GM23338 (cell line): ENCODE results near the gene DCDC1. TPM values are rescaled to one million over a fixed set of nuclear protein-coding genes. Genes with fewer than 3 reads are reported as not detected.

Experiments
- ATAC-seq: fragments of 200-7000 bp; cut with Tn5 transposase; 3 replicates; pipeline ENCODE4 v1.9.1; 2020
- DNase-seq: peaks from one replicate; pipeline ENCODE4 v3.0.0-alpha.2; 2015; ENCODE audit warnings: low spot score
- H2AFZ ChIP-seq: fragments of 200-600 bp; sonication (generic); 2 replicates; pipeline ENCODE4 v1.8.0; 2016; ENCODE audit warnings: antibody characterized with exemption, mild to moderate bottlenecking, moderate library complexity
- H3F3A ChIP-seq: fragments of 200-600 bp; sonication (generic); replicated peaks from 2 replicates; pipeline ENCODE4 v1.8.0; 2017; ENCODE audit warnings: antibody characterized with exemption, mixed run types, low read depth
- H3K27ac ChIP-seq: fragments of 200-600 bp; sonication (generic); 2 replicates; pipeline ENCODE4 v1.6.1; 2016; ENCODE audit warnings: low read depth
- H3K27me3 ChIP-seq: fragments of 200-600 bp; sonication (generic); 2 replicates; pipeline ENCODE4 v1.8.0; 2016; ENCODE audit warnings: mild to moderate bottlenecking, mixed run types, moderate library complexity; ENCODE audit not compliant: insufficient read depth
- H3K36me3 ChIP-seq: fragments of 200-600 bp; sonication (generic); 2 replicates; pipeline ENCODE4 v1.8.0; 2016; ENCODE audit warnings: mild to moderate bottlenecking; ENCODE audit not compliant: insufficient read depth
- H3K4me1 ChIP-seq: fragments of 200-600 bp; sonication (generic); 2 replicates; pipeline ENCODE4 v1.8.0; 2016; ENCODE audit warnings: mild to moderate bottlenecking, moderate library complexity; ENCODE audit not compliant: insufficient read depth
- H3K4me2 ChIP-seq: fragments of 200-600 bp; sonication (generic); 2 replicates; pipeline ENCODE4 v1.7.1; 2017; ENCODE audit warnings: mixed run types
- H3K4me3 ChIP-seq: fragments of 200-600 bp; sonication (generic); 2 replicates; pipeline ENCODE4 v1.6.1; 2016; ENCODE audit warnings: mixed run types
- H3K79me2 ChIP-seq: fragments of 200-600 bp; sonication (generic); replicated peaks from 2 replicates; pipeline ENCODE4 v1.8.0; 2017; ENCODE audit warnings: mild to moderate bottlenecking; ENCODE audit not compliant: insufficient read depth
- H3K9me2 ChIP-seq: fragments of 200-600 bp; sonication (generic); 2 replicates; pipeline ENCODE4 v1.8.0; 2017; ENCODE audit not compliant: insufficient read depth
- H4K20me1 ChIP-seq: fragments of 200-600 bp; sonication (generic); replicated peaks from 2 replicates; pipeline ENCODE4 v1.8.0; 2017; ENCODE audit warnings: mild to moderate bottlenecking; ENCODE audit not compliant: insufficient read depth
- H3K27ac Mint-ChIP-seq: 2 replicates; pipeline ENCODE4 v1.8.0; 2020; ENCODE audit warnings: inconsistent platforms, mild to moderate bottlenecking, moderate library complexity, mixed read lengths
- H3K27me3 Mint-ChIP-seq: 3 replicates; pipeline ENCODE4 v1.8.0; 2022; ENCODE audit warnings: low read depth, mild to moderate bottlenecking, moderate library complexity, mixed read lengths, inconsistent platforms; ENCODE audit not compliant: insufficient read depth, poor library complexity
- H3K36me3 Mint-ChIP-seq: 3 replicates; pipeline ENCODE4 v1.8.0; 2021; ENCODE audit warnings: low read depth, mild to moderate bottlenecking, inconsistent platforms, moderate library complexity, mixed read lengths
- H3K4me1 Mint-ChIP-seq: 3 replicates; pipeline ENCODE4 v1.8.0; 2020; ENCODE audit warnings: mild to moderate bottlenecking, inconsistent platforms, mixed read lengths
- H3K4me3 Mint-ChIP-seq: 3 replicates; pipeline ENCODE4 v1.8.0; 2021; ENCODE audit warnings: moderate library complexity, mild to moderate bottlenecking, inconsistent platforms, mixed read lengths
- H3K9me3 Mint-ChIP-seq: 3 replicates; pipeline ENCODE4 v1.8.0; 2020; ENCODE audit warnings: moderate library complexity, mild to moderate bottlenecking, inconsistent platforms, mixed read lengths
- CREB1 ChIP-seq: fragments of 250-450 bp; sonication (Bioruptor Pico); IDR thresholded peaks from 2 replicates; pipeline ENCODE4 v1.5.0; 2020; ENCODE audit warnings: low read depth, mild to moderate bottlenecking, moderate library complexity
- EZH2 ChIP-seq: fragments of 200-600 bp; sonication (generic); IDR thresholded peaks from one replicate; pipeline ENCODE4 v1.8.0; 2017; ENCODE audit warnings: antibody characterized with exemption, mild to moderate bottlenecking, low read depth; ENCODE audit not compliant: unreplicated experiment
- EZH2phosphoT487 ChIP-seq: fragments of 200-600 bp; sonication (generic); IDR thresholded peaks from one replicate; pipeline ENCODE4 v1.8.1; 2018; ENCODE audit warnings: antibody characterized with exemption; ENCODE audit not compliant: unreplicated experiment
- JUNB ChIP-seq: IDR thresholded peaks from one replicate; pipeline ENCODE4 v1.6.1; 2016; ENCODE audit warnings: antibody characterized with exemption; ENCODE audit not compliant: unreplicated experiment
- NANOG ChIP-seq: IDR thresholded peaks from 2 replicates; pipeline ENCODE4 v1.6.1; 2016; ENCODE audit warnings: antibody characterized with exemption, borderline replicate concordance
- POLR2AphosphoS5 ChIP-seq: IDR thresholded peaks from 2 replicates; pipeline ENCODE4 v1.6.1; 2016; ENCODE audit warnings: antibody characterized with exemption, low read depth
- STAT1 ChIP-seq: IDR thresholded peaks from one replicate; pipeline ENCODE4 v1.6.1; 2016; ENCODE audit warnings: antibody characterized with exemption; ENCODE audit not compliant: unreplicated experiment
- ZNF114 ChIP-seq: fragments of 250-450 bp; sonication (Bioruptor Pico); IDR thresholded peaks from 2 replicates; pipeline ENCODE4 v1.5.0; 2020; ENCODE audit warnings: mild to moderate bottlenecking, moderate library complexity
- ZNF331 ChIP-seq: fragments of 250-450 bp; sonication (Bioruptor Pico); IDR thresholded peaks from 2 replicates; pipeline ENCODE4 v1.5.0; 2020; ENCODE audit warnings: low read depth, mild to moderate bottlenecking, moderate library complexity
- ZNF462 ChIP-seq: fragments of 250-450 bp; sonication (Bioruptor Pico); IDR thresholded peaks from 2 replicates; pipeline ENCODE4 v1.5.0; 2020; ENCODE audit warnings: mild to moderate bottlenecking, moderate library complexity
- polyA plus RNA-seq: library from polyadenylated mRNA; unstranded; fragments of >200 nt; fragmentation: Nextera tagmentation; extraction: Ambion mirVana; gene quantifications from 2 replicates; pipeline ENCODE4 v1.2.1, GENCODE V29; 2016
- total RNA-seq: library from RNA; depleted of rRNA; stranded (reverse); fragments of >200 nt; shearing (Covaris generic); gene quantifications from 2 replicates; pipeline ENCODE4 v1.2.3, GENCODE V29; 2014
- TF ChIP-seq, protein P1 (sequence below): IDR thresholded peaks from one replicate; pipeline ENCODE4 v1.6.1; 2018; ENCODE audit warnings: antibody characterized with exemption; ENCODE audit not compliant: unreplicated experiment
- TF ChIP-seq, protein P2 (sequence below): IDR thresholded peaks from 2 replicates; pipeline ENCODE4 v1.6.1; 2016; ENCODE audit warnings: antibody characterized with exemption
- TF ChIP-seq, protein P3 (sequence below), 2 experiments: fragments of 200-600 bp in 1 of 2; sonication (generic) in 1 of 2; conservative IDR thresholded peaks; 2 replicates each; pipeline versions ENCODE4 v1.5.1 to v1.6.1; 2016 to 2017; ENCODE audit warnings: antibody characterized with exemption in 2 of 2, low read depth in 2 of 2, mild to moderate bottlenecking in 2 of 2, moderate library complexity in 1 of 2

The DCDC1 gene
- total and polyA plus RNA-seq, 2 experiments from 2014 or later, result 0.56 to 0.58 TPM

DNA sequence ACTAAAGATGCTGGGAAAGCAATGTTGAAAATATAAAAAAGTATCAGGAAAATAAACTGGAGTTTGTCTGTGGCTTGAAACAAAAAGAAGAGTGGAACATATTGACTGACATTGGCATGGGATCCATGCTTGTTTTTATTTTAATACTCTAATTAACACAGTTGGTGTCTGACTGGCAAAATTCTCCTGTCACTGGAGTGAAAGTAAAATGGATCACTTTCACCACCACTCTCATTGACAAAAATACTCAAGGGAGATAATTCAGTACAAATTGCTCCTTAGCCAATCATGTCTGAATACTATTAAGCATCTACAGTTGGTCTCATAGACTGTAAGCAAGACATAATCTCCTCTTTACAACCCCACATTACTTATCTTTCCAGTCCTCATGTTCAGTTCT lies 101.8 kb downstream of the DCDC1 start:
- DNase-seq (no peak), ATAC-seq (no peak)
- Histone ChIP-seq H4K20me1 (no peaks in the 10 kb centered on the region), H3K4me1 (no peaks in the 10 kb centered on the region), H3K4me2 (no peak overlapping the region), H2AFZ (no peak overlapping the region), H3F3A (no peaks in the 10 kb centered on the region), H3K27ac (no peak overlapping the region), H3K9me2 (peaks cover 4% of the 10 kb centered on the region; the same call in 1 of the 2 replicates), H3K4me3 (no peak overlapping the region), H3K36me3 (no peaks in the 10 kb centered on the region), H3K27me3 (no peaks in the 10 kb centered on the region), H3K79me2 (no peaks in the 10 kb centered on the region)
- Mint-ChIP-seq H3K4me1 (no peaks in the 10 kb centered on the region), H3K36me3 (peaks cover 14% of the 10 kb centered on the region; the same call in 2 of the 3 replicates), H3K27me3 (no peaks in the 10 kb centered on the region), H3K4me3 (no peak overlapping the region), H3K9me3 (peaks cover 17% of the 10 kb centered on the region), H3K27ac (no peak overlapping the region)
- TF ChIP-seq STAT1 (no peak), JUNB (no peak), CREB1 (no peak), ZNF462 (no peak), NANOG (no peak), EZH2 (no peak), ZNF331 (CRISPR knock-in tag) (no peak), POLR2AphosphoS5 (no peak), ZNF114 (CRISPR knock-in tag) (no peak), EZH2phosphoT487 (no peak)
- TF ChIP-seq, protein P1, sequence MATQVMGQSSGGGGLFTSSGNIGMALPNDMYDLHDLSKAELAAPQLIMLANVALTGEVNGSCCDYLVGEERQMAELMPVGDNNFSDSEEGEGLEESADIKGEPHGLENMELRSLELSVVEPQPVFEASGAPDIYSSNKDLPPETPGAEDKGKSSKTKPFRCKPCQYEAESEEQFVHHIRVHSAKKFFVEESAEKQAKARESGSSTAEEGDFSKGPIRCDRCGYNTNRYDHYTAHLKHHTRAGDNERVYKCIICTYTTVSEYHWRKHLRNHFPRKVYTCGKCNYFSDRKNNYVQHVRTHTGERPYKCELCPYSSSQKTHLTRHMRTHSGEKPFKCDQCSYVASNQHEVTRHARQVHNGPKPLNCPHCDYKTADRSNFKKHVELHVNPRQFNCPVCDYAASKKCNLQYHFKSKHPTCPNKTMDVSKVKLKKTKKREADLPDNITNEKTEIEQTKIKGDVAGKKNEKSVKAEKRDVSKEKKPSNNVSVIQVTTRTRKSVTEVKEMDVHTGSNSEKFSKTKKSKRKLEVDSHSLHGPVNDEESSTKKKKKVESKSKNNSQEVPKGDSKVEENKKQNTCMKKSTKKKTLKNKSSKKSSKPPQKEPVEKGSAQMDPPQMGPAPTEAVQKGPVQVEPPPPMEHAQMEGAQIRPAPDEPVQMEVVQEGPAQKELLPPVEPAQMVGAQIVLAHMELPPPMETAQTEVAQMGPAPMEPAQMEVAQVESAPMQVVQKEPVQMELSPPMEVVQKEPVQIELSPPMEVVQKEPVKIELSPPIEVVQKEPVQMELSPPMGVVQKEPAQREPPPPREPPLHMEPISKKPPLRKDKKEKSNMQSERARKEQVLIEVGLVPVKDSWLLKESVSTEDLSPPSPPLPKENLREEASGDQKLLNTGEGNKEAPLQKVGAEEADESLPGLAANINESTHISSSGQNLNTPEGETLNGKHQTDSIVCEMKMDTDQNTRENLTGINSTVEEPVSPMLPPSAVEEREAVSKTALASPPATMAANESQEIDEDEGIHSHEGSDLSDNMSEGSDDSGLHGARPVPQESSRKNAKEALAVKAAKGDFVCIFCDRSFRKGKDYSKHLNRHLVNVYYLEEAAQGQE, result no peak
- TF ChIP-seq, protein P2, sequence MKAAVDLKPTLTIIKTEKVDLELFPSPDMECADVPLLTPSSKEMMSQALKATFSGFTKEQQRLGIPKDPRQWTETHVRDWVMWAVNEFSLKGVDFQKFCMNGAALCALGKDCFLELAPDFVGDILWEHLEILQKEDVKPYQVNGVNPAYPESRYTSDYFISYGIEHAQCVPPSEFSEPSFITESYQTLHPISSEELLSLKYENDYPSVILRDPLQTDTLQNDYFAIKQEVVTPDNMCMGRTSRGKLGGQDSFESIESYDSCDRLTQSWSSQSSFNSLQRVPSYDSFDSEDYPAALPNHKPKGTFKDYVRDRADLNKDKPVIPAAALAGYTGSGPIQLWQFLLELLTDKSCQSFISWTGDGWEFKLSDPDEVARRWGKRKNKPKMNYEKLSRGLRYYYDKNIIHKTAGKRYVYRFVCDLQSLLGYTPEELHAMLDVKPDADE, result no peak
- TF ChIP-seq, protein P3, sequence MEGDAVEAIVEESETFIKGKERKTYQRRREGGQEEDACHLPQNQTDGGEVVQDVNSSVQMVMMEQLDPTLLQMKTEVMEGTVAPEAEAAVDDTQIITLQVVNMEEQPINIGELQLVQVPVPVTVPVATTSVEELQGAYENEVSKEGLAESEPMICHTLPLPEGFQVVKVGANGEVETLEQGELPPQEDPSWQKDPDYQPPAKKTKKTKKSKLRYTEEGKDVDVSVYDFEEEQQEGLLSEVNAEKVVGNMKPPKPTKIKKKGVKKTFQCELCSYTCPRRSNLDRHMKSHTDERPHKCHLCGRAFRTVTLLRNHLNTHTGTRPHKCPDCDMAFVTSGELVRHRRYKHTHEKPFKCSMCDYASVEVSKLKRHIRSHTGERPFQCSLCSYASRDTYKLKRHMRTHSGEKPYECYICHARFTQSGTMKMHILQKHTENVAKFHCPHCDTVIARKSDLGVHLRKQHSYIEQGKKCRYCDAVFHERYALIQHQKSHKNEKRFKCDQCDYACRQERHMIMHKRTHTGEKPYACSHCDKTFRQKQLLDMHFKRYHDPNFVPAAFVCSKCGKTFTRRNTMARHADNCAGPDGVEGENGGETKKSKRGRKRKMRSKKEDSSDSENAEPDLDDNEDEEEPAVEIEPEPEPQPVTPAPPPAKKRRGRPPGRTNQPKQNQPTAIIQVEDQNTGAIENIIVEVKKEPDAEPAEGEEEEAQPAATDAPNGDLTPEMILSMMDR (conservative IDR thresholded peaks at IDR 0.05; ENCODE audit: low read depth in 2 of 2), result no peak
